HepG2 (cell line): ENCODE data around the gene DDN. TPM values are rescaled to one million over a fixed set of nuclear protein-coding genes. Genes with fewer than 3 reads are reported as not detected.
A peak's percentile ranks its signal among the peaks of the same experiment; 100 is the strongest.

ENCODE experiments used
- BHLHE40 ChIP-seq: IDR thresholded peaks from 2 replicates; pipeline ENCODE4 v1.6.1; 2011; ENCODE audit warnings: low read length, improper control_type of control experiment
- HOMEZ ChIP-seq: IDR thresholded peaks from 2 replicates; pipeline ENCODE4 v1.6.1; 2016; ENCODE audit warnings: low read depth
- KAT8 ChIP-seq: IDR thresholded peaks from 2 replicates; pipeline ENCODE4 v1.6.1; 2016; ENCODE audit warnings: missing genetic modification reagents, missing compliant biosample characterization
- MLXIP ChIP-seq: sonication (generic); formaldehyde crosslinking; IDR thresholded peaks from 2 replicates; pipeline ENCODE4 v1.9.0; 2021; ENCODE audit warnings: missing genetic modification reagents, borderline replicate concordance
- NR2F1 ChIP-seq, 2 experiments: fragments of 450-650 bp in 1 of 2; formaldehyde crosslinking in 1 of 2; IDR thresholded peaks; 2 replicates each; pipeline versions ENCODE4 v1.5.0 to v1.6.1; 2016 to 2020; ENCODE audit warnings: mild to moderate bottlenecking in 1 of 2, missing compliant biosample characterization in 1 of 2, missing genetic modification reagents in 1 of 2, moderate library complexity in 1 of 2
- RFX1 ChIP-seq: fragments of 450-650 bp; IDR thresholded peaks from 2 replicates; pipeline ENCODE4 v1.6.1; 2017
- TMF1 ChIP-seq: sonication (generic); formaldehyde crosslinking; IDR thresholded peaks from 2 replicates; pipeline ENCODE4 v1.8.1; 2022; ENCODE audit warnings: low read depth, missing genetic modification reagents
- TRIM24 ChIP-seq: sonication (generic); formaldehyde crosslinking; IDR thresholded peaks from 2 replicates; pipeline ENCODE4 v1.8.0; 2022; ENCODE audit warnings: mild to moderate bottlenecking, missing genetic modification reagents
- ZBTB21 ChIP-seq: sonication (generic); formaldehyde crosslinking; IDR thresholded peaks from 2 replicates; pipeline ENCODE4 v1.4.0; 2020; ENCODE audit warnings: missing genetic modification reagents
- ZC3H4 ChIP-seq: sonication (generic); formaldehyde crosslinking; IDR thresholded peaks from 2 replicates; pipeline ENCODE4 v1.4.0; 2020; ENCODE audit warnings: missing genetic modification reagents, borderline replicate concordance
- ZNF407 ChIP-seq: sonication (generic); formaldehyde crosslinking; IDR thresholded peaks from one replicate; pipeline ENCODE4 v1.5.1; 2020; ENCODE audit warnings: mild to moderate bottlenecking, missing genetic modification reagents; ENCODE audit errors: not compliant biosample characterization
- ZNF44 ChIP-seq: sonication (generic); formaldehyde crosslinking; IDR thresholded peaks from 2 replicates; pipeline ENCODE4 v1.5.1; 2020; ENCODE audit warnings: mild to moderate bottlenecking, missing genetic modification reagents
- ZNF552 ChIP-seq: sonication (generic); formaldehyde crosslinking; IDR thresholded peaks from 2 replicates; pipeline ENCODE4 v1.9.0; 2022; ENCODE audit warnings: missing genetic modification reagents, mild to moderate bottlenecking, borderline replicate concordance
- ZNF564 ChIP-seq: sonication (generic); formaldehyde crosslinking; IDR thresholded peaks from 2 replicates; pipeline ENCODE4 v1.8.1; 2023; ENCODE audit warnings: mild to moderate bottlenecking, missing genetic modification reagents
- ZNF577 ChIP-seq: sonication (generic); formaldehyde crosslinking; IDR thresholded peaks from 2 replicates; pipeline ENCODE4 v1.4.0; 2020; ENCODE audit warnings: mild to moderate bottlenecking, low read depth, missing genetic modification reagents, borderline replicate concordance
- ZNF607 ChIP-seq: sonication (generic); formaldehyde crosslinking; IDR thresholded peaks from 2 replicates; pipeline ENCODE4 v1.5.1; 2020; ENCODE audit warnings: missing genetic modification reagents, mild to moderate bottlenecking, borderline replicate concordance
- ZNF879 ChIP-seq: sonication (generic); formaldehyde crosslinking; IDR thresholded peaks from 2 replicates; pipeline ENCODE4 v1.8.1; 2023; ENCODE audit warnings: missing genetic modification reagents
- polyA plus RNA-seq, 8 experiments: library from polyadenylated mRNA; depleted of rRNA in 3 of 8; stranded (reverse) in 7 of 8; unstranded in 1 of 8; fragments of >200 nt; fragmentation: Illumina TruSeq in 4 of 8; extraction: Trizol in 4 of 8; gene quantifications; 2 replicates each; pipeline versions ENCODE4 v1.2.1 to v1.2.3, GENCODE V29; 2011 to 2016; ENCODE audit warnings: low read depth in 4 of 8, missing spikeins in 1 of 8, mixed read lengths in 1 of 8; ENCODE audit not compliant: insufficient read depth in 1 of 8
- total RNA-seq, 5 experiments: library from RNA; depleted of rRNA; stranded (reverse); fragments of >200 nt; fragmentation: Illumina TruSeq; extraction: Trizol; gene quantifications; 2 replicates each; pipeline ENCODE4 v1.2.3, GENCODE V29; 2016; ENCODE audit warnings: low read depth in 1 of 5

Gene DDN
- total and polyA plus RNA-seq, 2 of the 13 experiments (the other 11 are each of a cell fraction or from before 2014, with no cell fraction given) = 0.24 to 0.53 TPM

GRCh38 chr12:48957141-48958048 lies 41.8 kb downstream of the DDN start, which contains the start of gene ARF3 (continued):
- TF ChIP-seq ZNF407 = peak; percentile 55
- TF ChIP-seq MLXIP (CRISPR knock-in tag) = no peak
- no peak for TF ChIP-seq NR2F1 (CRISPR knock-in tag; IDR thresholded peaks at IDR 0.05)
- no peak for TF ChIP-seq ZNF577 (CRISPR knock-in tag)
- no peak for TF ChIP-seq ZC3H4 (CRISPR knock-in tag)
- peak; percentile 89 for TF ChIP-seq ZNF607 (CRISPR knock-in tag)
- peak; percentile 81 for TF ChIP-seq RFX1
- no peak for TF ChIP-seq BHLHE40
- TF ChIP-seq ZBTB21 (CRISPR knock-in tag) = no peak
- TF ChIP-seq ZNF564 (CRISPR knock-in tag) = no peak
- peak; percentile 46; the same call in 1 of the 2 replicates for TF ChIP-seq ZNF44 (CRISPR knock-in tag)
- TF ChIP-seq TMF1 (CRISPR knock-in tag) = no peak
- peak; percentile 81 for TF ChIP-seq KAT8
- no peak for TF ChIP-seq TRIM24 (CRISPR knock-in tag)
- no peak for TF ChIP-seq ZNF879 (CRISPR knock-in tag)
- no peak for TF ChIP-seq HOMEZ (CRISPR knock-in tag)
- no peak for TF ChIP-seq ZNF552
